HG03439 (cell line): ENCODE results near the gene KRT27.
A peak's percentile ranks its signal among the peaks of the same experiment; 100 is the strongest.
"Not testable (repeated sequence)": the region's sequence is repeated elsewhere in the genome, so short reads cannot be mapped to it uniquely, and the experiment has no call there.

ENCODE experiments used
- ATAC-seq: cut with Tn5 transposase; IDR thresholded peaks from one replicate; pipeline ENCODE4 v1.9.1; 2021; ENCODE audit warnings: mild to moderate bottlenecking, moderate library complexity; ENCODE audit not compliant: unreplicated experiment

The KRT27 gene

GRCh38 chr17:40782450-40782849 is at the start of gene KRT27:
Gene KRT27 (minus strand): TSS chr17:40782550. CDS start chr17:40782493, 57 bp downstream.
- no peak for ATAC-seq

GRCh38 chr17:40830085-40830776 is 47.9 kb upstream of the KRT27 start:
- no peak for ATAC-seq

- ATAC-seq = no peak
Observed at GRCh38 chr17:40828454-40829044, 46.2 kb upstream of the KRT27 start.

GRCh38 chr17:40827746-40828453 is 45.5 kb upstream of the KRT27 start:
- ATAC-seq = no peak

GRCh38 chr17:40825599-40825998 is 43.2 kb upstream of the KRT27 start:
- ATAC-seq = no peak

GRCh38 chr17:40824015-40824832 is 41.9 kb upstream of the KRT27 start:
- no peak for ATAC-seq

- no peak for ATAC-seq
Observed at GRCh38 chr17:40822132-40822812, 39.9 kb upstream of the KRT27 start, which contains the start of gene KRT10. Gene KRT10 (minus strand): TSS chr17:40822614. CDS start chr17:40822585, 29 bp downstream.

- no peak for ATAC-seq
Observed at GRCh38 chr17:40821536-40821935, 39.2 kb upstream of the KRT27 start.

GRCh38 chr17:40820228-40820838 is 38.0 kb upstream of the KRT27 start:
- ATAC-seq = no peak

GRCh38 chr17:40819528-40820125 is 37.3 kb upstream of the KRT27 start:
- no peak for ATAC-seq

GRCh38 chr17:40818733-40819527 is 36.6 kb upstream of the KRT27 start:
- peak; percentile 88 for ATAC-seq

- ATAC-seq = no peak
Observed at GRCh38 chr17:40818343-40818732, 36.0 kb upstream of the KRT27 start.

- no peak for ATAC-seq
Observed at GRCh38 chr17:40817103-40817682, 34.8 kb upstream of the KRT27 start.

- ATAC-seq = no peak
Observed at GRCh38 chr17:40816569-40816968, 34.2 kb upstream of the KRT27 start.

- ATAC-seq = no peak
Observed at GRCh38 chr17:40815381-40815780, 33.0 kb upstream of the KRT27 start.

GRCh38 chr17:40814657-40815056 is 32.3 kb upstream of the KRT27 start:
- ATAC-seq = not testable (repeated sequence)

- ATAC-seq = no peak
Observed at GRCh38 chr17:40813804-40814203, 31.5 kb upstream of the KRT27 start.

GRCh38 chr17:40812639-40813038 is 30.3 kb upstream of the KRT27 start:
- ATAC-seq = no peak

- ATAC-seq = no peak
Observed at GRCh38 chr17:40810494-40810893, 28.1 kb upstream of the KRT27 start.
